ENCODE measurements around the gene KCNH4.

DNA sequence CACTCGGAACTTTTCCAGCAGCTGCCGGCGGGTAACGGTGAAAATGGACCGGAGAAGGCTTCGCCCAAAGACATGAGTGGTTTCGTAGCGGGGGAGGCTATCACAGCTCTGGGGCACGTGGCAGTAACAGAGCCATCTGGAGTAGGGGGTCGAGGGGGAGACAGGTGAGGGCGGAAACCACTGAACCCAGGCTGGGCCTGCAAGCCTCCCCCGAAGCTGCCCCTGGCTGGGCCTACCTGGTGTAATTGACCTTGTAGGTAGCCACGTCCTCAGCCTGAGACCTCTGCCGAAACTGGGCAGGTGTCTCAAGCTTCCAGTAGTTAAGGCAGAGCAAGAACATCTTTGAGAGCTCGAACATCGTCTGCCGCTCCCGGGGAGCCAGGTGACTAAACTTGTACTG, 61.6 kb downstream of the KCNH4 start:
- TF ChIP-seq POLR2AphosphoS5 (IDR thresholded peaks at IDR 0.05; ENCODE audit: low read depth, low read length) (no peak), EZH2 (IDR thresholded peaks at IDR 0.05) (no peak), REST (IDR thresholded peaks at IDR 0.05; ENCODE audit: low read depth) (no peak), POLR2A (IDR thresholded peaks at IDR 0.05; ENCODE audit: borderline replicate concordance, extremely low read depth, insufficient read depth, insufficient read length) (no peak), YY1 (IDR thresholded peaks at IDR 0.05; ENCODE audit: extremely low read depth, insufficient replicate concordance, low read depth, low read length) (no peak), TCF7L2 (IDR thresholded peaks at IDR 0.05; ENCODE audit: borderline replicate concordance, extremely low read depth, insufficient read depth, insufficient read length) (no peak), EGR1 (IDR thresholded peaks at IDR 0.05; ENCODE audit: low read depth) (no peak), EZH2phosphoT487 (IDR thresholded peaks at IDR 0.05; ENCODE audit: borderline replicate concordance) (no peak), CEBPB (IDR thresholded peaks at IDR 0.05; ENCODE audit: low read depth) (no peak), ZNF274 (IDR thresholded peaks at IDR 0.05; ENCODE audit: low read depth, low read length) (no peak), JUND (IDR thresholded peaks at IDR 0.05) (no peak), RAD21 (IDR thresholded peaks at IDR 0.05; ENCODE audit: low read depth) (no peak)
- TF ChIP-seq, protein P1, sequence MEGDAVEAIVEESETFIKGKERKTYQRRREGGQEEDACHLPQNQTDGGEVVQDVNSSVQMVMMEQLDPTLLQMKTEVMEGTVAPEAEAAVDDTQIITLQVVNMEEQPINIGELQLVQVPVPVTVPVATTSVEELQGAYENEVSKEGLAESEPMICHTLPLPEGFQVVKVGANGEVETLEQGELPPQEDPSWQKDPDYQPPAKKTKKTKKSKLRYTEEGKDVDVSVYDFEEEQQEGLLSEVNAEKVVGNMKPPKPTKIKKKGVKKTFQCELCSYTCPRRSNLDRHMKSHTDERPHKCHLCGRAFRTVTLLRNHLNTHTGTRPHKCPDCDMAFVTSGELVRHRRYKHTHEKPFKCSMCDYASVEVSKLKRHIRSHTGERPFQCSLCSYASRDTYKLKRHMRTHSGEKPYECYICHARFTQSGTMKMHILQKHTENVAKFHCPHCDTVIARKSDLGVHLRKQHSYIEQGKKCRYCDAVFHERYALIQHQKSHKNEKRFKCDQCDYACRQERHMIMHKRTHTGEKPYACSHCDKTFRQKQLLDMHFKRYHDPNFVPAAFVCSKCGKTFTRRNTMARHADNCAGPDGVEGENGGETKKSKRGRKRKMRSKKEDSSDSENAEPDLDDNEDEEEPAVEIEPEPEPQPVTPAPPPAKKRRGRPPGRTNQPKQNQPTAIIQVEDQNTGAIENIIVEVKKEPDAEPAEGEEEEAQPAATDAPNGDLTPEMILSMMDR (IDR thresholded peaks at IDR 0.05 in 2 of 3, conservative IDR thresholded peaks at IDR 0.05 in 1 of 3; ENCODE audit: borderline replicate concordance in 1 of 3, insufficient read depth in 1 of 3, low read depth in 2 of 3, low read length in 2 of 3) = no peak

All from HCT116 (cell line).